ENCODE results near the gene CTBP1. TPM values are rescaled to one million over a fixed set of nuclear protein-coding genes. Genes with fewer than 3 reads are reported as not detected.

Gene CTBP1
- total and polyA plus RNA-seq, 7 donors, result 109 to 165 (median 130) TPM

GRCh38 chr4:1290165-1290977, 41.4 kb upstream of the CTBP1 start:
- TF ChIP-seq, protein P1, sequence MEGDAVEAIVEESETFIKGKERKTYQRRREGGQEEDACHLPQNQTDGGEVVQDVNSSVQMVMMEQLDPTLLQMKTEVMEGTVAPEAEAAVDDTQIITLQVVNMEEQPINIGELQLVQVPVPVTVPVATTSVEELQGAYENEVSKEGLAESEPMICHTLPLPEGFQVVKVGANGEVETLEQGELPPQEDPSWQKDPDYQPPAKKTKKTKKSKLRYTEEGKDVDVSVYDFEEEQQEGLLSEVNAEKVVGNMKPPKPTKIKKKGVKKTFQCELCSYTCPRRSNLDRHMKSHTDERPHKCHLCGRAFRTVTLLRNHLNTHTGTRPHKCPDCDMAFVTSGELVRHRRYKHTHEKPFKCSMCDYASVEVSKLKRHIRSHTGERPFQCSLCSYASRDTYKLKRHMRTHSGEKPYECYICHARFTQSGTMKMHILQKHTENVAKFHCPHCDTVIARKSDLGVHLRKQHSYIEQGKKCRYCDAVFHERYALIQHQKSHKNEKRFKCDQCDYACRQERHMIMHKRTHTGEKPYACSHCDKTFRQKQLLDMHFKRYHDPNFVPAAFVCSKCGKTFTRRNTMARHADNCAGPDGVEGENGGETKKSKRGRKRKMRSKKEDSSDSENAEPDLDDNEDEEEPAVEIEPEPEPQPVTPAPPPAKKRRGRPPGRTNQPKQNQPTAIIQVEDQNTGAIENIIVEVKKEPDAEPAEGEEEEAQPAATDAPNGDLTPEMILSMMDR (IDR thresholded peaks at IDR 0.05), result no peak
- intact Hi-C loops (cut with DNase I), result loop anchor here (5.0 kb wide), 1 partner anchor 57 kb away; the partner anchor contains the start of gene UVSSA (in 2 of the 2)
- DNase-seq (no peak), ATAC-seq (peak in 2 of 4 donors; percentile 12 to 35)
- Histone ChIP-seq H3K9me3 (no peaks in the 10 kb centered on the region), H3K4me1 (peaks cover 31% of the 10 kb centered on the region), H3K27me3 (ENCODE audit: insufficient read depth in 3 of 3, low read length in 2 of 3) (no peaks in the 10 kb centered on the region), H3K27ac (peak overlapping the region; percentile 95), H3K4me3 (peak overlapping the region; percentile 98), H3K36me3 (ENCODE audit: insufficient read depth in 1 of 2, low read depth in 1 of 2) (no peaks in the 10 kb centered on the region)
- 0 to 1% (median 1%) methylated on average over 42 to 47 of the region's 47 CpGs for WGBS, 3 donors

DNA sequence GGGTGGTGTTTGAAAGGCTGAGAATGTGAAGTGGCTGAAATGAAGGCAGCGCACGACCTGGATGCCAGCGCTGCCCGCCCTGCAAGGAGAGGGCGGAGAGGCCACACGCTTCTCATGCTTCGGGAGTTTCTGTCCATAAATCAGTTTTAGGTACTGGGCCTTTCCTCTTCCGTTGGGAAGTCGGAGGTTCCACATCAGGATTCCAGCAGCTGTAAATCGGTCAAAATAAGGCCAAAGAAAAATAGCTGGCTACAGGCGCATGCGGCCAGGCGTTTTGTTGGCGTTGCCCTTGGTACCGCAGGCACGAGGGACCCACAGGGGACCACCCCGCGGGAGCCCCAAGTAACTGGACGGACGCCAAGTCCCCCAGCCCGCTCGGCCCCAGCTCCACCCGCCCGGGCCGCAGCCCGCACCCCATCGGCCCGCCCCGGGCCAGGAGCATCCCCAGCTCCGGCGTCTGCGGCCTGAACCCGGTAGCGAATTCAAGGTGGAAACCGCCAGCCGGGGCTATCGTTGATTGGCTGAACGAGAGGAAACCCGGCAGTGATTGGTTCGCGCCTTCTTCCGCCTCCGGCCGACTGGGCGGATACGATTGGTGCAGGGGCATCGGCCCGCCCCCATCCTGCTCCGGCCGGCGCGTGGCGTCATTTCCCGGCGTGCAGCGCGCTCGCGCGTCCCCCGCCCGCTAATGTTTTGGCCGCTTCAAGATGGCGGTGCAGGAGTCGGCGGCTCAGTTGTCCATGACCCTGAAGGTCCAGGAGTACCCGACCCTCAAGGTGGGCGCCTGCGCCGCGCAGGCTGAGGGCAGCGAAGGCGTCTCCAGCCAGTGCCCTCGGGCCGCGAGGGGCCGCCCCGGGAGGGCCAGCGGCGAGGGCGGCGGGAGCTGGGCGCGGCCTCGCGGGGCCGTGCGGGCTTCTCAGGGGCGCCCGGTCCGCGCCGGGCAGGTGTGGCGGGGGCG, 40.6 kb upstream of the CTBP1 start, which contains the start of gene MAEA:
MAEA (plus strand) TSS at position 685 of the 958 bp plus-strand sequence; CDS start at position 708, 23 bp downstream.
- H3K4me1 ChIP-seq, result peaks cover 26% of the 10 kb centered on the region
- intact Hi-C loops (cut with DNase I), result loop anchor here (5.0 kb wide), 2 partner anchors 37 to 58 kb away; partner anchors contain the start of gene UVSSA (in 2 of the 2)

DNA sequence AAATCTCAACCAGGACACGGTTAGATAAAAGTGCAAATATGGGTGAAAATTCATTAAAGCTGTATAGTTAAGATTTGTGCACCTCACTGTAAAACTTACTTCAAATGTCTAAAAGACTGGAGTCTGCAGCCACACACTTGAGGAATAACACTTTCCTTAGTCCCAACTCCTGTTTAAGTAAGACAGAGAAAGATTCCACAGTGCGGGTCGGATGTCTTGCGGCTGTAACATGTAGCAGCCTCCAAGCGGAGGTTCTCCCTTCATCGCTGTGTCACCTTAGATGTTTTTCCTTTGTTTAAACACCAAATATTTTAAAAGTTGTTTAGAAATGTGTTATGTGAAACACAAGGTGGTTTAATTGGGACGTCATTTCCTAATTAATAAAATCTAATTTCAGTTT, 39.9 kb upstream of the CTBP1 start:
- TF ChIP-seq, protein P1 (IDR thresholded peaks at IDR 0.05), result no peak
- WGBS, 3 donors, result 50 to 52% (median 50%) methylated on average over 7 of the region's 7 CpGs
- DNase-seq, result no peak
- no peak for ATAC-seq
- Histone ChIP-seq H3K4me1 (peaks cover 26% of the 10 kb centered on the region), H3K9me3 (no peaks in the 10 kb centered on the region), H3K27me3 (ENCODE audit: insufficient read depth in 3 of 3, low read length in 2 of 3) (no peaks in the 10 kb centered on the region), H3K27ac (peak overlapping the region; percentile 95), H3K36me3 (ENCODE audit: insufficient read depth in 1 of 2, low read depth in 1 of 2) (no peaks in the 10 kb centered on the region), H3K4me3 (peak overlapping the region; percentile 98)
- intact Hi-C loops (cut with DNase I), result loop anchor here in 1 of 2 donors (5.0 kb wide), 1 partner anchor 36 kb away; no protein-coding TSS in a partner anchor

More for the DNA sequence above, 40.6 kb upstream of the CTBP1 start, which contains the start of gene MAEA:
- TF ChIP-seq, protein P1 (IDR thresholded peaks at IDR 0.05), result no peak
- Histone ChIP-seq H3K36me3 (ENCODE audit: insufficient read depth in 1 of 2, low read depth in 1 of 2) (no peaks in the 10 kb centered on the region), H3K9me3 (no peaks in the 10 kb centered on the region), H3K27ac (peak within 1 kb of the TSS; percentile 95), H3K4me3 (peak within 1 kb of the TSS; percentile 98), H3K27me3 (ENCODE audit: insufficient read depth in 3 of 3, low read length in 2 of 3) (no peaks in the 10 kb centered on the region)
- ATAC-seq, result peak; percentile 98 to 99 (median 99)
- 0 to 1% (median 1%) methylated on average over 92 to 95 of the region's 95 CpGs for WGBS, 3 donors
- peak; percentile 97 to 98 for DNase-seq

GRCh38 chr4:1285790-1286553, 37.0 kb upstream of the CTBP1 start:
- Histone ChIP-seq H3K27ac (no peak overlapping the region), H3K4me1 (peaks cover 11% of the 10 kb centered on the region), H3K27me3 (ENCODE audit: insufficient read depth in 3 of 3, low read length in 2 of 3) (no peaks in the 10 kb centered on the region), H3K4me3 (no peak overlapping the region), H3K9me3 (no peaks in the 10 kb centered on the region), H3K36me3 (ENCODE audit: insufficient read depth in 1 of 2, low read depth in 1 of 2) (no peaks in the 10 kb centered on the region)
- DNase-seq, result no peak
- WGBS, 3 donors, result 80 to 84% (median 82%) methylated on average over 21 of the region's 21 CpGs
- intact Hi-C loops (cut with DNase I), result loop anchor here in 1 of 2 donors (5.0 kb wide), 1 partner anchor 34 kb away; no protein-coding TSS in a partner anchor
- TF ChIP-seq, protein P1 (IDR thresholded peaks at IDR 0.05), result no peak
- ATAC-seq, result no peak
